ENCODE results near the gene WFDC2.

DNA sequence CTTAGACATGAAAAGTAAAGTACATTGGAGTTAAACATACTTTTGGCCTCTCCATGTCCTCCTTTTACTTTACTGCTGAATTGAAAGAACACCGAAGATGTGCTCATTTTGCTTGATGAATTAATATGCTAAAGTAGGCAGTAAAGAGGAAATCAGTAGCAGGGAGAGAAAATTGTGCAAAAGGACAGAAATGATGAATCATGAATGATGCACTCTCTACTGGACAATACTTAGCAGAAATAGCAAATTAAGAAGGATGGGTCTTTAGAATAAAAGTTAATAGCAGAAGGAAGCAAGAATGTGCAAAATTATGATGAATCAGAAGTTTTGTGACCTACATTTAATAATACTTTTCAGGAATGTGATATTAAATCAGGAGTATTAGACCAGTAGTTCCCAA lies 54.3 kb downstream of the WFDC2 start:
- TF ChIP-seq, protein P1, sequence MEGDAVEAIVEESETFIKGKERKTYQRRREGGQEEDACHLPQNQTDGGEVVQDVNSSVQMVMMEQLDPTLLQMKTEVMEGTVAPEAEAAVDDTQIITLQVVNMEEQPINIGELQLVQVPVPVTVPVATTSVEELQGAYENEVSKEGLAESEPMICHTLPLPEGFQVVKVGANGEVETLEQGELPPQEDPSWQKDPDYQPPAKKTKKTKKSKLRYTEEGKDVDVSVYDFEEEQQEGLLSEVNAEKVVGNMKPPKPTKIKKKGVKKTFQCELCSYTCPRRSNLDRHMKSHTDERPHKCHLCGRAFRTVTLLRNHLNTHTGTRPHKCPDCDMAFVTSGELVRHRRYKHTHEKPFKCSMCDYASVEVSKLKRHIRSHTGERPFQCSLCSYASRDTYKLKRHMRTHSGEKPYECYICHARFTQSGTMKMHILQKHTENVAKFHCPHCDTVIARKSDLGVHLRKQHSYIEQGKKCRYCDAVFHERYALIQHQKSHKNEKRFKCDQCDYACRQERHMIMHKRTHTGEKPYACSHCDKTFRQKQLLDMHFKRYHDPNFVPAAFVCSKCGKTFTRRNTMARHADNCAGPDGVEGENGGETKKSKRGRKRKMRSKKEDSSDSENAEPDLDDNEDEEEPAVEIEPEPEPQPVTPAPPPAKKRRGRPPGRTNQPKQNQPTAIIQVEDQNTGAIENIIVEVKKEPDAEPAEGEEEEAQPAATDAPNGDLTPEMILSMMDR (IDR thresholded peaks at IDR 0.05; ENCODE audit: poor library complexity): no peak
- TF ChIP-seq EZH2phosphoT487 (IDR thresholded peaks at IDR 0.05; ENCODE audit: low read depth, severe bottlenecking, unreplicated experiment) (no peak), EZH2 (IDR thresholded peaks at IDR 0.05; ENCODE audit: borderline replicate concordance) (no peak)

Measured in hepatocyte (in vitro differentiated cells).